ENCODE measurements around the gene NAA11.
"Not testable (repeated sequence)": the region's sequence is repeated elsewhere in the genome, so short reads cannot be mapped to it uniquely, and the experiment has no call there.

The NAA11 gene

GRCh38 chr4:79308137-79308536 lies 17.7 kb downstream of the NAA11 start:
- no peak for DNase-seq

DNA sequence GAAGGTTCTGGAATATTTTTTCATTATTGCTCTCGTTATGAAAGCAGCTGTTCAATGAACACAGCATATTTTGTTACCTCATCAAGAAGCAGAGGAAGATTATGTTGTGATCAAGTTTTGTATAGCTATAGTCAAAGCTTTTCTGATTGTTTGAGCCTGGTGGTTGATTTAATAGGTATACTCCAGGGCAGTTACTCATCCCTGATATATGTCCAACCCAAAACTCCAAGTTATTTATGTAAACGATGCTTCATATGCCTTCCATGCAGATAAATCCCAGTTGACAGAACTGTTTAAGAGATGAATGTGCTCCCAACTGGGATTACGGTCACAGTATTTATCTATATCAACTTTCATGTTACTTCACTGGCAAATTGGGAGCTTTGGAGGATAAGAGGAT lies 19.1 kb downstream of the NAA11 start:
- no peak for DNase-seq

DNA sequence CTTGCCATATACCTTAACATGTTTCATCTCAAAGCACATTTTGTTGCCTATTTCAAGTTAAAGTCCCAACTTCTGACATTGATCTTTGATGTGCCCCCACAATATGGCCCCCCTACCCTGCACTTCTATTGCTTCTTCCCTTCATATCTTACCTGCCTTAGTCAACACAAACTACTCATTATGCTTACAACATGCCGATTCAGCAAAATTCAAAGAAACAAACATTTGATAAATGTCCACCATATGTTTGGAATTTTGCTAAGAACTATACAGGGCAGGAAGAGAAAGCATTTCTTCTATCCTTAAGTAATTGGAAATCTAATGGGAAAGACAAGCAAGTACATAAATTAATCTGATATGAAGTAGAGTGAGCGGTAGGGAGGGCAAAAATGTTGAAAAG lies 25.6 kb downstream of the NAA11 start:
- DNase-seq, result no peak

DNA sequence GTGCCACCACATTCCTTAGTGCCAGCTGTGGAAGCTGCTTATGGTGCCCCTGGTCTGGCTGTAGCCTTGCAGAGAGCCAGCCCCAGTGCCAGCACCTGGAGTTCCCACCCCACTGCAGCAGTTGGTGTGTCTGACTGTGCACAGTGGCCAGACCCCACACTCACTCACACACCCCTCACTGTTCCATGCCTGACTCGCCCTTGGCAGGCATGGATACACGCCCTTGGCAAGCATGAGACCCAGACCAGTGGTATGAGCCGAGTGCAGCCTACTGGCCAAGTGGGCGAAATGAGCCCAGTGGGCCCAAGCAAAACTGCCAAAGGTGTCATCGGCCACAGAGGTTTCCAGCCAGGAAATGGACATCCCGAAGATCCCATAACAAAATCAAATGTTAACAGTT lies 27.4 kb downstream of the NAA11 start:
- no peak for DNase-seq

- no peak for DNase-seq
These were observed 27.8 kb downstream of the NAA11 start for GRCh38 chr4:79298027-79298426.

GRCh38 chr4:79297479-79297878 lies 28.4 kb downstream of the NAA11 start:
- no peak for DNase-seq

DNA sequence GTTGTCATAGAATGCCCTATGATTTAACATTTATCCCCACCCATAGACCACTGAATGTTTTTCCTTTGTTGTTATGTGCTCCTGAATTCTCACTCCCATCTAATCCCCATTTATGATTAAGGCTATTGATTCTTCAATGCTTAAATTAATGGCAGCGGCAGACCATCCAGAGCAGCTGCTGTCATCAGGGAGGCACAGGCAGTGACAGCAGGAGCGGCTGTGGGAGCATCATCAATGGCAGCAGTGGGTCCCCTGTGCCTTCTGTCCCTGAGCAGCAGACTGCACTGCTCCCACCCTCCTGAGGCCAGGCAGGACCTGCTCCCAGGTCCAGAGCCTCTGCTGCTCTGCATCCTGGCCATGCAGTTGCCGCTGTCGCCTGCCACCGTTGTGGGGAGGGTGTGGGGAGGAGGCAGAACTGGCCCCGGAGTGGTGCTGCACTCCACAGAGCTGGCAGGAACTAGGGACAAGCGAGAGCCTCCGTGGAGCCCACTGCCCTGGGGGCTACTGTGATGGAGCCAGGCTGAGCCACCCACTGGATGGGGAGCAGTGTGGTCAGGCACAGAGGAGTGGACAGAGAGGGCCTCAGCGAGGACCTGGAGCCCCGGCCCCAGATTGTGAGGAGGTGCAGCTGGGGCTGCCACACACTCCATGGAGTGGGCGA lies 29.0 kb downstream of the NAA11 start:
- DNase-seq, result no peak

GRCh38 chr4:79295086-79295485 lies 30.8 kb downstream of the NAA11 start:
- no peak for DNase-seq

DNA sequence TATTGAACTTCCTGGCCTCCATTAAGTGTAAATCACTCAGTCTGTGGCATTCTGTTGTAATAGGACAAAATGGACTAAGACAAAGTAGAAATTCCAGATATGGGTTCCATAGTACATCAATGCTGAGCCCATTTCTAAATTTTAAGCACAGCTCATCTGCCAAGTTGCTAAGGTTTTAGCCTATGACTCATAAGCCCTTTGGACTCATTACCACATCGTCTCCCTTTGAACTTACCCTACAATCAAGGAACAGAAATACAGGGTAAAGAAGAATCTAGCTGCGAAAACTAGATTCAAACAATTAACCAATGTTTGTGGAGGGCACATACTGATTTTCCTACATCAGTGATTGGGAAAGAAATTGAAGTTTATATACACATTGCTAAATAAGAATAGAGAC lies 31.8 kb downstream of the NAA11 start:
- no peak for DNase-seq

GRCh38 chr4:79292008-79292407 lies 33.9 kb downstream of the NAA11 start:
- DNase-seq, result no peak

DNA sequence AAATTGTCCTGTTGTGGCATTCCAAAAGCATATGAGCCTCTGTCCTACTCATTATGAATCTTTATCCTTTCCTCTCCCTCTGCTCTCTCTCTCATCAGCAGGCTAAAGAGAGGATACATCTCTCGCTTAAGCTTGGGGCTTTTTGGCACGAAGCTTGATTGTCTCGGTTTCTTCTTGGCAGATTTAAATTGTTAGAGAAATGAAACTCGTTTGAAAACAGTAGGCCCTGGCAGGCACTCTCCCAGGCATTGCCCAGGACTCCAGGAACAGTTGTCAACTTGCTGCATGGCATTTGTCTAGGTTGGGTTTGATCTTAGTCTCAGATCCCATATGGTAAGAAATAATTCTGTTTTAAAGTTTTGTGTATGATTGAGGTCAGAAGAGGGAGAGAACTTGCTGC lies 35.5 kb downstream of the NAA11 start:
- no peak for DNase-seq

DNA sequence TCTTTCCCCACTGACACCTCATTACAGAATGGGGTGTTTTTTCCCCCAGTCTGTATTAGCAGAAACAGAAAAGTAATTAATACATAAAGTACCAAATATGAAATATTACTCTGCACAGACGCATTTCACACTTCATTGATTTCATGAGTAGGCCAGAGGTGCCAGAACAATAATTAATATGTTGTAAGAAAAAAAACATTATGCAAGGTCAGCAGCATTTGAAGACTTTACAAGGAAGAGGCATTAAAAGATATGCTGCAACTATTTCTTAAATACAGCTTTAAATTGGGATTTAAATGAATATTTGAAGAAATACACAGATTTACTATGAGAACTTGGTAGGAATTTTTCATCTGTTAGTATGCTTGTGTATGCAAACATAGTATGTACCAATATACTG lies 37.7 kb downstream of the NAA11 start:
- no peak for DNase-seq

DNA sequence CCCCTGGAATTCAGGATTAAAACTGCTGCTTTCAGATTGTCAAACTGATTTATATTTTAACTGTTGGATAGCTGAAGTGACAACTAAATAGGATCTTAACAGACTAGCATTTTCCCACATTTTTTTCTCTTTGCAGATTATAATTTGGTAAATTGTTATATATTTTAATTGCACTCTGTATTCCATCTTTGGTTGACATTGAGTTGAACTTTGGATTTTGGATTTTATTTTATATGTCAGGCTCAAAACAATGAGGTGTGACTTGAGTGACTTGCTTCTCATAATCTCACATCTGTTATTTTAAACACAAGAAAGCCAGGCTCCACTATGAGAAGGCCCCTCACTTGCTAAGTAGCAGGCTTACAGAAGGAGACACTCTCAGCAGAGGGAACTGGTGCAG lies 38.1 kb downstream of the NAA11 start:
- no peak for DNase-seq

DNA sequence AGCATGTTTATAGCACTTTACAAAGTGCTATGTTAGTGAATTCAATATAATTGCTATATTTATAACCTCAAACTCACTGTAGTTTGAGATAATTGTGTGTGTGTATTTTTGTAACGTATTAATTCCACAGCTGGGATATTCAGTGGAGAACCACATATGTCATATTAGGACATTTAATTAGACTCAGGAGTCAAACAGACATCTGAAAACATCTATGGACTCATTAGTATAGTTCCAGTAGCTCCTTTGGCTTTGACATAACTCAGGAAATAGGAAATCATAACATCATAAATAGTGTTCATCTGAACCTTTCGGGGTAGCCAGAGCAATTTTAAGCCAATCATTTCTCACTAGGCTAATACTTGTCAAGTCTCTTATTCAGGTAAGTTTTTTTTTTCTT lies 38.8 kb downstream of the NAA11 start:
- DNase-seq, result no peak

- DNase-seq, result no peak
These were observed 44.1 kb downstream of the NAA11 start for GRCh38 chr4:79281566-79282359.

DNA sequence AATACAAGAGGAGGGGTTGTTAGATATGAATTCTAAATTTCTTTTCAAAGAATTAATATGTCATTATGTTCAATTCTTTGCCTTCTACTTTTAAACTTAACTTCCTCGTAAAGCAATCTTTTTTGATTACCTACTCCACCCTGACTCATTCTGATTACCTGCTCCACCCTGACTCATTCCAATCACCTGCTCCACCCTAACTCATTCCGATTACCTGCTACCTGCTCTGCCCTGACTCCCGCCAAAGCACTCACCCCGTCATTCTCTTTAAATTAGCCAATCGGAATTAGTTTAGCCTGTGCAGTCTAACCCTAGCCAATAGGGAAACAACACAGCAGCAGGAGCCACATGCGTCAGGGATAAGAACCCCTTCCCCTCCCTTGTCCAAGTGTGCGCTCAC lies 48.4 kb downstream of the NAA11 start:
- not testable (repeated sequence) for DNase-seq

DNA sequence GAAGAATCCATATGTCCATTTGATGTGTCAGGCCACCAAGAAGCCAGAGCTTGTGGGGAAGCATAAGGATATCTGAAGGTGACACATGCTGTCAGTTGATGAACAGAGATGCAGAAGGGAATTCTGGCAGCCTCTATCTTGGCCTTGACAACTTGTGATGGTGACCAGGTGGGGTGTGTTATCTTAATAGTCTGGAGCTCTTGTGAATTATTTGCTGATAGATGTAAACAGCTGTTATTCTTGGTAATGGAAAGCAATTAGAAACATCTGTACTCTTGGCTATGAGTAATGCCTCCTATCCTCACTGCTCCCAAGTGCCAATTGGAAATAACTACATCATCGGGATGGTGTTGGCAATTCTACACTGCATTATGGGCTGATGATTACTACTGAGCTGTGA lies 51.9 kb downstream of the NAA11 start:
- no peak for DNase-seq

DNA sequence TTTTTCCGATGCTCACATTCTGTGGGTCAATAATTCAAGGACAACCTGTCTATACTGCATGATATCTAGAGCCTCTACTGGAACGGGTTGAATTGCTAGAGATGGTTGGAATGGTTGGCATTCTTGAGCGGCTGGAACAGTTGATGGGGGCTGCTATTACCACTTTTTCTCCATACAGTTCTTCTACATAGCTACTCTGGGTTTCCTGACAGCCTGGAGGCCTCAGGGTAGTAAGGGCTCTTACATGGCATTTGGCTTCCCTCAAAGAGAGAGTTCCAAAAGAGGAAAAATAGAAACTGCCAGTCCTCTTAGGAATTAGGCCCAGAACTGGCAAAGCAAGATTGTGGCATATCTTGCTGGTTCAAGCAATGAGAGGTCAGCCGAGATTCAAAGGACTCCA lies 53.1 kb downstream of the NAA11 start:
- no peak for DNase-seq

- no peak for DNase-seq
These were observed 53.7 kb downstream of the NAA11 start for GRCh38 chr4:79272126-79272525.

DNA sequence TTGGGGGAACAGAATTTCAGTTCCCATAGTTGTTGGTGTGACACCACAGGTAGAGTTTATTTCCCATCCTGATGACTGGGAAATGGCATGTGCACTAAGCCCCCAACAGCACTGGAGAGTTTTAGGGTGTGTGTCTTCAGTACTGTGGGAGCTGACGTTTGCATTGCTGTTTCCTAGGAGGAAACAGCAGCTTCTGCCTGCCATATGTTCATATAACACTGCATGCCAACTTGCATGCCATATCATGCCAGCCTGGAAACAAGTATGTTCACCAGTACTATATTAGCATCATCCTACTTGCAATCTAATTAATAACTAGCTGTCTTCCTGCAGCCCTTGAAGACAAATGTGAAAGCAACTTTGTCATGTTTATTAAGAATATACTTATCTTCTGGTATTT lies 58.2 kb downstream of the NAA11 start:
- no peak for DNase-seq

Measured in GDM1 (cell line).